HG03520 (cell line): ENCODE measurements around the gene MAML2.
A peak's percentile ranks its signal among the peaks of the same experiment; 100 is the strongest.

Experiments
- ATAC-seq: cut with Tn5 transposase; IDR thresholded peaks from one replicate; pipeline ENCODE4 v1.9.1; 2021; ENCODE audit warnings: mild to moderate bottlenecking, moderate library complexity; ENCODE audit not compliant: unreplicated experiment

The MAML2 gene

DNA sequence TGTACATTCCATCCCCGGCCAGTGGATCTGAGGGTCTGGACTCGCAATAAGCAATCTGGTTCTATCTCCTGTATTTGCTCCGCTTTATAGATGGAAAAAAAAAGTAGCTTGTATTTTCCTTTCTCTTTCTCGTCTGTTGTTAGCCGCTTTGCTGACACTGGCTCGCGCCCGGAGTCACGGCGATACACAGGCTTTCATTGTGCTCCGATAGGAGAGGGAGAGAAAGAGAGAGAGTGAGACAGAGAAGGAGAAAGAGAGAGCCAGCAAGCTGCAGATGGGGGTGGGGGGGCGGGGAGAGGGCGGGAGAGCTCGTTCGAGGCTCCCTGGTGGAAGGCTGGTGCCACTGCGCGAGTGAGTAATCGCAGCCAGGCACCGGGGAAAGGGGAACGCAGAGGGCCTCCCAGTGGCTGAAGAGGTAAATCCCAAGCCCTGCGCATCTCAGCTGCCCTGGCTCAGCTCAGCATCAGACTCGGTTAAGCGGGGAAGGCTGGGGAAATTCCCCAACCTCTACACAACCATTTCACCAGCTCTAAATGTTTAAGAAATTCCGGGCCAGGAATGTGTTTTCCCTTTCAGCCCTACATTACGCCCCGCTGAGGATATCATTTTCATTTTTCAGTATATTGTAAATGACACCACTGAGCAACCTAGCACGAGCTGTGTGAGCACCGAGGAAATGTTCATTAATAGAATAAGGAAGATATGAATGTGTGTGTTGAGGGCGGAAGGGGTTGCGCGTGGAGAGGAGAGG, at the start of gene MAML2:
MAML2 (minus strand) TSS at position 235 of the 751 bp plus-strand sequence. CDS start 1,300 bp downstream, outside the sequence.
- ATAC-seq, result peak; percentile 83

DNA sequence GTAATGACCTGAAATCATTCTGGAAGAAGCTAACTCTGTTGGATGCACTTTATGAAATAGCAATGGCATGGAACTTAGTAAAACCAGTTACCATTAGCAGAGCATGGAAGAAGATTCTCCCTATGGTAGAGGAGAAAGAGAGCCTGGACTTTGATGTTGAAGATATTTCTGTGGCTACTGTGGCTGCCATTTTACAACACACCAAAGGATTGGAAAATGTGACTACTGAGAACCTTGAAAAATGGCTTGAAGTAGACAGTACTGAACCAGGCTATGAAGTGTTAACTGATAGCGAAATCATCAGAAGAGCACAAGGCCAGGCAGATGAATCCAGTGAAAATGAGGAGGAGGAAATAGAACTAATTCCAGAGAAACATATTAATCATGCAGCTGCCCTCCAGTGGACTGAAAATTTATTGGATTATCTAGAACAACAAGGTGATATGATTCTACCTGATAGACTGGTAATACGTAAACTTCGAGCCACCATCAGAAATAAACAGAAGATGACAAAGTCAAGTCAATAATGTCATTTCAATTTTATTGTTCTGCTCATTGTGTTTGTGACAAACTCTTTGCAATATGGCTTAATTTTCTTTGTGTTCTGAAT, 48.8 kb upstream of the MAML2 start:
- no peak for ATAC-seq

DNA sequence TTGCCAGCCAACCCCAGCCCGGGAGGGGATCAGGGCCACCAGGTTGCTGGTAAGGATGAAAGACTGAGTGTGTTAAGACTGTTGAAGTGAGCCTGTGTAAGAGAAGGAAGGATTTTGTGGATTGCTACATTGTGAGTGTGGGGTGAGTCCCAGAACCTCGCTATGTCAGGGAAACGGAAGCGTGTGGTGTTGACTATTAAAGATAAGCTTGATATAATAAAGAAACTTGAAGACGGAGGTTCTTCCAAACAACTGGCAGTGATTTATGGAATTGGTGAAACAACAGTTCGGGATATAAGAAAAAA, 47.4 kb upstream of the MAML2 start:
- no peak for ATAC-seq

DNA sequence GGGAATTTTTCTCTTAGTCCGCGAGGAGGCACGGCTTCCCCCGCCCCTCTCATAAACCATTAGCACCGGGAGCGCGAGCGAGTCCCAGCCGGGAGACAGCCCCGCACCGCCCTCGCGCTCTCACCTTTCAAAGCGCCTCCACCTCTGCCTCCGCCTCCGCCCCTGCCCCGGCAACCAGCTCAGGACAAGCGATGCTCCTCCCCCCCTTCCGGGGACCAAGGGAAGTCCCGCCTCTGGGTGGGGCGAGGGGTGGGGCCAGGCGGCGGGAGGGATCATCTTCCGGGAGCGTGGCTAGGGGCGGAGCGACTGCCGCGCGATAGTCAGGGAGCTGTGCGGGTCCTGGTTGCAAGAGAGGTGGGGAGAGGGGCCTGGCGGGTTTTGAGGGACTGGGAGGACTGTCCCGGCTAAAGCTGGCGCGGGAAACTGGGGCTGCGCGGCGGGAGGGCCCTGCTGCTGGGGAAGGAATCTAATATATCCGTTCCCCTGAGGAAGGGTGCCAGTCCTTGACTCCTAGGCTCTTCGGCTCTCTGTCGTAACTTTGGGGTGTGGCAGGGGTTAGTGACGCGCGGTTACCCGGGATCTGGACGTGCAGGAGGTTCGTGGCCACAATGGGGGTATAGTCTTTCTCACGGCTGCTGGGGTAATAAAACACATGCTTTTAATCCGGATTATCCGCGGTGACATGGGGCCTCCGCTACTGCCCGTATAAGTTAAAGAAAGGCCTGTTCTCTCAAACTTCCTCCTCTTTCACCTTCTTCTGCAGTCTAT, 46.9 kb upstream of the MAML2 start, which contains the start of the genes CCDC82 and JRKL:
CCDC82 (minus strand) TSS at position 193 of the 768 bp plus-strand sequence. CDS start 5,165 bp downstream, outside the sequence.
JRKL (plus strand) TSS at position 294 of the 768 bp plus-strand sequence. CDS start 637 bp downstream, outside the sequence.
- ATAC-seq, result peak; percentile 92

DNA sequence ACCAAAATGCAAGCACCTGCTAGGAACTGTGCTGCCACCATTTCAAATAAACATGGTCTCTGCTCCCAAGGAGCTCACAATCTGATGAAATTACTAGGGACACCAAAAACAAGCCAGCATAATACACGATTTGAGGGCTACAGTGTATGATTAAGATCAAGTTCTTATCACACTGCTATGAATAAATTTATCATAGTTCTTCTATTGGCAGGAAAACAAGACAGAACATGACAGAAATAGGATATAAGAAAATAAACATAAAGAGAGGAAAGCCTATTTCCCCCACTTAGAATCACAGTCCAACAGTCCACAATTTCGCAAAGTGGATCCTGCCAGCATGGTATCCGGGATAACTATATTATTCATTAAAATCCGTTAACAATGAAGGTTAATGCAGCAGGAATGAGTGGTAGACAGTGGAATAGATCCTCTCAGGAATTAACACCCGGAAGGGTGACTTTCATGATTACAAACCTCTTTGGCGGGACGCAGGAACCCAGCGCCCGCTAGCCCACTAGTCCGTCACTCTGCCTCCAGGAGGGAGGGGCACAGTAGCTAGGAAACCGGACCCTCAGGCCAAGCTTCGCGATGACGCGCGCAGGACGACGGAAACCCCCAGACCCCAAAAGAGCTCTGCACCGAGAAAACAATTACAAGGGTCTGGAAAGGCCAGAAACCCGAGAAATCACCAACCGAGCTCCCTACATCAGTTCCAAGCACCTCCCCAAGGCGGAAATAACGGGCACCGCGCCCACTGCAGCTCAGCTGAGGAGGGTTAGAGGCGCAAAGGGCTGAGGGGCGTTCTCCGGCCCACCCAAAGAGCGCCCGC, 46.1 kb upstream of the MAML2 start:
- ATAC-seq, result peak; percentile 42

DNA sequence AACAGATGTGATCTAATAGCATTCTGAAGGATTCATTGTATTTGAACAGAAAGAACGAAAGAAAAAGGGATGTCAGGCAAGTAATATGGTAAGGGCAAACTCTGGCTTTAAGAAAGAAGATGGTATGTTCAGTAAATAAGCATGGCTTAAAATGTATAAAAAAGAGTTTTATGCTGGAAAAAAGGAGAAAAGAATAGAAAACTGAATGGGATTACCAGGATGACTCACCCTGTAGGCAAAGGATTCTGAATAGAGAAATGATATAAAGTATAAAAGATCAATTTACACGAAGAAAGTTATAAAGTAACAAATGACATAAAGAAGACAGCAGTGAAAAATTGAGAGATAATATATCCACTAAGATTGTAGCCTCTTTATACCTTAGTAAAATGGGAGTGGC, 42.2 kb upstream of the MAML2 start:
- ATAC-seq, result no peak

DNA sequence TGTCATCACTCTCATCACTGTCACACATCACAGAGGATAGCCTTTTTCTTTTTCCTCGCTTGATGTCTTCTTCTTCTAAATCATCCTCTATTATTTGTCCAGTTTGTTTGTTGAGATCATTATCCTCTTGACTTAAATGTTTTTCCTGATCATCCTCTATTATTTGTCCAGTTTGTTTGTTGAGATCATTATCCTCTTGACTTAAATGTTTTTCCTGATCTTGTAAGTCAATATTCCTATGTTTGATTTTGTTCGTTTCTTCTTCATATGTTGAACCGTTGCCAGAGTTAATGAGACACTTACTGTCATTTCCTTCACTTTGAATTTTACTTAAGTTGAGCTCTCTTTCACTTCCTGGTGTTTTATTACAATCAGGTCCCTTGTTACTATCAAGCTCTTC, 41.2 kb upstream of the MAML2 start:
- ATAC-seq, result no peak

DNA sequence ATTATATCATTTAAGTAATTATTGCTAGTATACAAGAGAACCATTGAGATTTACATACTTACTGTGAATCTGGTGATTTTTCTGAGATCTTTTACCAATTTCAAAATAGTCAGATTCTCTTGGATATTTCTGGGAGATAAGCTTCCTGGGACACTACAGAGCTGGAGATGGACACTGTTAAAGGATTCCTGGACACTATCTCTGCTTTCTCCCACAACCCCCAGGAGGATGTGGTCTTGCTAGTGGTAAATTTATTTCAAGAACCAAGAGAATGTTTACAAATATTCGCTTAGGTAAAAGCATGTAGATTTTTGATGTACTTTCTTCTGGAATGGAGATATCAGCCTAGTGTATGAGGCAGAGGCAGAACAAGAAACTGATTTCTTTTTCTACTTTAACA, 33.8 kb upstream of the MAML2 start:
- ATAC-seq, result no peak

DNA sequence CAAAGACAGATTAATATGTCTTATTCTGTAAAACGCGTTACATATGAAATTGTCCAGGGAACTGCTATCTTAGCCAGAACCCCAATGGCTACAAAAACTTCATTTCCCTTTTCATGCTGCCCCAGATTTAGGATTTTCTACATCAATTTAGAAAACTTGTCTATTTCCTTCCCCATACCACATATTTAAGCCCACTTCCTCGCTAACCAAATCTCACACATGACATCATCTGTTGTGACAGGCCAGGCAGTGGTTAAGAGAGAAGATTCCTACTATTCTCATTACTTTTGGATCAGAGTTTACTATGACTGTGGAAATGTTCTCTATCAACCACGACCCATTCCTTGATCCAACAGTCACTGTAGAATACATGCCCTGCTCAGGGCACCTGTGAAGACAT, 30.8 kb upstream of the MAML2 start:
- no peak for ATAC-seq

DNA sequence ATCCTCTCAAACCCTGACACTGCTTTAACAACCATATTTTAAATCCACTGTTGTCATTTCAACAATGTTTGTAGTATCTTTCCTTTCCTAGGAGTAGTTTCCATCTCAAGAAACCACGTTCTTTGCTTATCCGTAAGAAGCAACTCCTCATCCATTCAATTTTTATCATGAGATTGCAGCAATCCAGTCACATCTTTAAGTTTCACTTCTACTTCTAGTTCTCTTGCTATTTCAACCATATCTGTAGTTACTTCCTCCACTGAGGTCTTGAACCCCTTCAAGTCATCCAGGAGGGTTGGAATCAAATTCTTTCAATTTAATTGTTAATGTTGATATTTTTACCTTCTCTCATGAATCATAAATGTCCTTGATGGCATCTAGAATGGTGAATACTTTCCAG, 24.3 kb upstream of the MAML2 start:
- no peak for ATAC-seq

DNA sequence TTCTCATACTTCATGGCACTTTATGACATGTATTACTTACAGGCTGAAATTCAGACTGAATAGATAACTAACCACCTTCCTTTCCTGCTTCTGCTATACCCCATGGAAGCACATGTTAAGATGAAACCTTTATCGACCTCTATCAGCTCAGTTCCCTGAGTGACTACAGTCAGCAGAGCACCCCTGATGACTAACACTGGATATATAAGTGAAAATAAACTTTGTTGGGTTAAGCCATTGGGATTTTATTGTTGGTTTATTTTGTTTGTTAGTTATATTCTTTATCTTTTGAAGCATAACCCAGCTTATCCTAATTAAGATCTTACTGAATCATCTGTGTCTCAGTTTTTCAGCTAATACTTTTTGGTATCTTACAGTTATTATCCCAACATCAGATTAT, 23.0 kb upstream of the MAML2 start:
- ATAC-seq, result no peak

DNA sequence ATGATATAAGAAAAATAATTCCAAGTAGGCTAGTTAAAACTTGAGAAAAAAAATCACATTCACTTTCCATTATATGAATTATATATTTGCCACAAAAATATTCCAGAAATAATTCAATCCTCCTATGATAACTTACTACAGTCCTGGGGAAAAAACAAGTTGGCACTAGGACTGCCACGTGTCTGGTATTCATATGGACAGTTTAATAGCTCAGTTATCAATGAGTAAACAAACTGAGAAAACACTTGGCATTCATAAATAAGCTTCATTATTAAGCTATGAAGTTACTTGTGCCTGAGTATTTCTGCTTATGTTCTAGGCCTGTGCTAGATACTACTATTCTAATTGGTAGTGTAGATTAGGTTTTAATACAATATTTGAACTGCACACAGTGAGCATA, 22.5 kb upstream of the MAML2 start:
- ATAC-seq, result no peak

DNA sequence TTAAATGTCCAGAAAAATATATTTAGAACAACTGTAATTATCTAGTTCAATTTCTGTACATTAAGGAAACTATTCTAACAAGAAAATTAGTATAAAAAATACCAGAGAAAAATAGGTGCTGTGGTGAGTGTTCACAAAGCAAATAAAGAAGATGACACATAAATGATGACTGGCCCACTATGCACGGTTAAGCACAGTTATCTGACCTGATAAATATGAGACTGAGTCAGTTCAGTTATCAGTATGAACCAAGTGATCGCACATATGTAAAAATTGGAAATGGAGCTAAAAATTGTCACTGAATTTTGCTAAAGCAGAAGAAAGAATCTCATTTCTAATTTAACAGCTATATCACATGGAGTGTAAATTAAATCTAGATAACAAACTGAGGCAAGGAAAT, 18.8 kb upstream of the MAML2 start:
- ATAC-seq, result no peak

DNA sequence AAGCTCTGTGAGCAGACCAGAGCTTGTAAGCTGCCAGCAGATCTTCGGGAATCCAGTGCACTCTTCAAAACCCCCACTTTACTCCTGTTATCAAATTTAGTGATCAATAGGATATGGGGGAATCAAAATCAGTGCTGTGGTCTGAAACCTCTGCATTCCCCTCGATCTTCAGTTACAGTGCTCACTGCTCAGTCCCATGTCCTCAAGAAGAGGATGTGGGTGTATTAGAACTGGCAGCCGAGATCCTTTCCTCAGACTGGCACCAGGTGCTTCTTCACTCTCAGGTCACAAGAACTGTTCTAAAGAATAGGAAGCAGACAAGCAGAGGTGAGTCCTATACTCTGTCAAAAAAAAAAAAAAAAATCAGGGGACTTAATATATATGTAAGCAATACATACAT, 15.3 kb upstream of the MAML2 start:
- no peak for ATAC-seq

DNA sequence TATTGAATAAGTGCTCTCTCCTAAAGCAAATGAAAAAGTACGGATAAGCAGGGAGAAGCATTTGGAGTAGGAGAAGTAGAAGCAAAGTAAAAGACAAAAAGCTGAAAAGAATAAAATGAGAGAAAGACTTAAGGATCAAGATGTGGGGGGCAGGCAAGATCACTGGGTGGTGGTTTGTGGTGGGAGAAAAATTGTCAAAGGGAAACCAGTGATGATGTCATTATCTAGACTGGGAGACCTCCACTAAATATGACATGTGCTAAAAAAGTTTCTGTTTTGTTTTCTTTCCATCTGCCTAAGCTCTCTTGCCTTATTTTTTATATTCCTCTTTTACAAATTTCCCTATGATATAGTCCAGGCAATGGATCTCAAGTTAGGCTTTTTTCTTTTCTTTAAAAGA, 14.8 kb upstream of the MAML2 start:
- ATAC-seq, result no peak

DNA sequence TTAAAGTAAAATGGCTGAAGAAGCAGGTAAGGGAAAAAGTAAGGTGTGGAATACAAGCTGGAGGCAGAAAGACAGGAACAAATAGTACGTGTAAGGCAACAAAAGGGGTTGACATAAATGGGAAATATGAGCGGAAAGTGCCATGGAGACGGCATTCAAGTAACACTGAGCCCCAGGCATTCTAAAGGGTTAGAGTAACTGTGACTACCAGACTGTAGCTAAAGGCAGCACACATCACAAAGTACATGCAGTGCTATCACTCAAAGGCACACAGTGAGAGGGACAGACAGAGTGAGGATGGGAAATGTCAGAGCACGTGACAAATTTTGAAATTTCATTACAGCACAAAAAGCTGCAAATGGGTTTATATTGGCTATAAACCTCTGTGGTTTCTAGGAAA, 13.9 kb upstream of the MAML2 start:
- ATAC-seq, result no peak

DNA sequence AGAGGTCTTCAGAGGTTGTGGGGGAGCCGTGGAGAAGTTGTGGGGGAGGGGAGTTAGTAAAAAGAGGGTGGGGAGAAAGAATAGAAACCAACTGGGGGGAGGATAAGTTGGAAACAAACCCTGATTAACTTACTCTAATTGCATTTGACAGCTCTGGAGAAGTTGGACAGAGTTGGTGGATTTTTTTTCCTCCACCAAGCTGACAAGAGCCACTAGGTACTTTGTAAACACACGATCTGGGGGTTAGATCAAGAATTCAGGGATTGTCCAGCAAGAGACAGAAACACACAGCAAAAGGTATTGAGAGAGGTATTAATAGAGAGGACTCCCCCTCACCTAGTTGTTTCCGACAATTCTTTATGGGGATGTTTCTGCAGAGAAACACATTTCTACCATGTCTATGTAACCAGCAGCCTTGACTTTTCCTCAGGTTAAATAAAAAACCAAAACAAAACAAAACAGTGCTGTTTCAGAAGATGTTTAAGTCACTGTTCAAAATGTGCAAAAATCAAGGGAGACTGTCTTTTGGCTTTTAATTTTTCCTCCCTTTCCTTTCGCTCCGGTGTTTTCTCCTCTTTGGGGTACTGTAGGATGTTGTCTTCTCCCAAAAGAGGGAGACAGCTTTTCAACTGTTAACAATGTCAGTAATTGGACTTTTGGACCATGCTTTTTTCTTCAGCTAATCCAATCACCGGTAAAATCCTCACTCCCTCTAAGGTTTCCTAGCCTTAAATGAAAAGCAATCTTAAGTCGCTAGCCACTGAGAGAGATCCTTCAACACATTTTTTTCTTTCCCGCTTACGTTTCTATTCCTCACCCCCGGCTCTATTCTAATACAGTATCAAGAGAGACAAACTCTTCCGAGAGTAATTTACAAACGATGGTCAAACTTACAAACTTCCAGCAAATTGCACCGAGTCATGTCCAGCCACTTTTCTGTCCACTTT, 708 bp downstream of the MAML2 start:
- no peak for ATAC-seq

DNA sequence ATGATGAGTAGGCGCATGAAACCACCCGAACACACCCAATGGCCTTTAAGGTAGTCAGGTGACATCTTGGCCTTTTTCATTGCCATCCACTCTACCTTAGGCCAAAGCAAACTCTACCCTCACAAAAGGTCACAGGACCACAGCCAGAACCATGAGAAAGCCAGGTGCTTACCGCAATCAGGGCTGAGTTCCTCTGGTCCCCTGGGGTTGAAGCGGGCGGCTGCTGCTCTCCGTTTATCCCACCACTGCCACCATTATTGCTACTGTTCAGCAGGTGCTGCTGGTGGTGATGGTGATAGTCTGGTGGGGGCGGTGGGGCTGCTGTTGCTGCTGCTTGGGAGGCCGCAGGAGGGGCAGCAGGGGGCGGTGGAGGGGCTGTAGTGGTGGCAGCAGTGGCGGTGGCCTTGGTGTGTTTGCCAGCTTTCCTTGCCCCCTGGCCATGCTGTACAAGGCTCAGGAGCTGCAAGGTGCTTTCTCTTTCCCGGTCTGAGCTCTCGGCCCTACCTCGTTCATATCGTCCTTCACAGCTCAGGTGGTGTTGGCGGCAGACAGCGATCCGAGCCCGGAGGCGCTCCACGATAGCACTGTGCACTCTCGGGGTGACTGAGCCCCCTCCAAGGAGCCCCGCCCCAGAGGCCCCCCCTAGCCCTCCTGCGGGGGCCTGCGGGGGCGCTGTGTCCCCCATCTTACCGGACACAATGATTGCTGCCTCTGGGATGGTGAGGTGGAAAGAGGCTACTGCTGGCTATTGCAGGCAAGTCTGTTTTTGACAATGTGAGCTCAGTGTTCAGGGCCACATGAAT, 1.6 kb downstream of the MAML2 start:
- ATAC-seq, result peak; percentile 40

DNA sequence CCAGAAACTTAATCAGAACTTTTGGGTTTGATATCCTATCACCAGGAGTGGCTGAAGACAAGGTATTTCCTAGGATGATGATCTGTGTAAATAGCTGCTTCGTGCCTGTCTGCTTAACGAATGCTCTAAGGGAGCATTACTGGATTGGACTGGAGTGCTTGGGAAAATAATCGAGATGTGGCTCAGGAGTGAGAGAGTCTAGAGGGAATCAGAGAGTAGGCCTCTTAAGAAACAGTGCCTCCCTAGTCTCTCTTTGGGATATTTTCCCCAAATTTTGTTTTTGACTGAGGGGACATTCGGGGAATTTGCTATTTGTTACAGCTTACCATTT, 2.5 kb downstream of the MAML2 start:
- ATAC-seq, result no peak
